ENCODE measurements around the gene HES3. TPM values are rescaled to one million over a fixed set of nuclear protein-coding genes. Genes with fewer than 3 reads are reported as not detected.

Gene HES3
- total RNA-seq, 1 donor from 2014 or later = not detected

DNA sequence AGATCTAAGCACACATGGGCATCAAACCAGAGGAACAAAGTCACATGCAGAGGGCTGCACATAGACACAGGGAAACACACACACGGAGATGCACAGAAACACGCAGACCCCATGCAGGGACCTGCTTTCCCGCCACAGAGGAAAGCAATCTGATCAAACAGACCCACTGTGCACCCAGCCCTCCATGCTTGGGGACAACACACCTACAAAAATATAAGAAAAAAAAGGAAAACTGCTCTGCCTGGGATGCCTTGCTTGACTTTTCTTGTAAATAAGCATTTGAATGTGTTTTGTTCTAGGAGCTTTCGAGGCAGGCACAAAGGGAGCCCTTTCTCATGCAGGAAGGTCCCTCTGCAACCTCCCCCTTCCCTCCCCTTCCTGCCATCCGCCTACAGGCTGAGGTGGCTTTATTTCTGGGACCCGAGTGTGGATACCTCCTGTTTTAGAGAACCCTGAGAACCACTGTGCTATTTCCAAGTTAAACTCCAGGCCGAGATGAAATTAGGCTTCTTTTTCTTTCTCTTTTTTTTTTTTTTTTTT lies 4.7 kb upstream of the HES3 start:
- TF ChIP-seq, protein P1, sequence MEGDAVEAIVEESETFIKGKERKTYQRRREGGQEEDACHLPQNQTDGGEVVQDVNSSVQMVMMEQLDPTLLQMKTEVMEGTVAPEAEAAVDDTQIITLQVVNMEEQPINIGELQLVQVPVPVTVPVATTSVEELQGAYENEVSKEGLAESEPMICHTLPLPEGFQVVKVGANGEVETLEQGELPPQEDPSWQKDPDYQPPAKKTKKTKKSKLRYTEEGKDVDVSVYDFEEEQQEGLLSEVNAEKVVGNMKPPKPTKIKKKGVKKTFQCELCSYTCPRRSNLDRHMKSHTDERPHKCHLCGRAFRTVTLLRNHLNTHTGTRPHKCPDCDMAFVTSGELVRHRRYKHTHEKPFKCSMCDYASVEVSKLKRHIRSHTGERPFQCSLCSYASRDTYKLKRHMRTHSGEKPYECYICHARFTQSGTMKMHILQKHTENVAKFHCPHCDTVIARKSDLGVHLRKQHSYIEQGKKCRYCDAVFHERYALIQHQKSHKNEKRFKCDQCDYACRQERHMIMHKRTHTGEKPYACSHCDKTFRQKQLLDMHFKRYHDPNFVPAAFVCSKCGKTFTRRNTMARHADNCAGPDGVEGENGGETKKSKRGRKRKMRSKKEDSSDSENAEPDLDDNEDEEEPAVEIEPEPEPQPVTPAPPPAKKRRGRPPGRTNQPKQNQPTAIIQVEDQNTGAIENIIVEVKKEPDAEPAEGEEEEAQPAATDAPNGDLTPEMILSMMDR (IDR thresholded peaks at IDR 0.05; ENCODE audit: insufficient read depth, low read length, poor library complexity, severe bottlenecking) = no peak
- no peak overlapping the region for H3K4me3 ChIP-seq (ENCODE audit: low read depth, low read length)
- DNase-seq (ENCODE audit: low read depth) = no peak
- peaks cover 49% of the 10 kb centered on the region for H3K27me3 ChIP-seq (ENCODE audit: control insufficient read depth, insufficient read depth, low read length)
- no peaks in the 10 kb centered on the region for H3K36me3 ChIP-seq (ENCODE audit: control insufficient read depth, insufficient read depth, low read length)

DNA sequence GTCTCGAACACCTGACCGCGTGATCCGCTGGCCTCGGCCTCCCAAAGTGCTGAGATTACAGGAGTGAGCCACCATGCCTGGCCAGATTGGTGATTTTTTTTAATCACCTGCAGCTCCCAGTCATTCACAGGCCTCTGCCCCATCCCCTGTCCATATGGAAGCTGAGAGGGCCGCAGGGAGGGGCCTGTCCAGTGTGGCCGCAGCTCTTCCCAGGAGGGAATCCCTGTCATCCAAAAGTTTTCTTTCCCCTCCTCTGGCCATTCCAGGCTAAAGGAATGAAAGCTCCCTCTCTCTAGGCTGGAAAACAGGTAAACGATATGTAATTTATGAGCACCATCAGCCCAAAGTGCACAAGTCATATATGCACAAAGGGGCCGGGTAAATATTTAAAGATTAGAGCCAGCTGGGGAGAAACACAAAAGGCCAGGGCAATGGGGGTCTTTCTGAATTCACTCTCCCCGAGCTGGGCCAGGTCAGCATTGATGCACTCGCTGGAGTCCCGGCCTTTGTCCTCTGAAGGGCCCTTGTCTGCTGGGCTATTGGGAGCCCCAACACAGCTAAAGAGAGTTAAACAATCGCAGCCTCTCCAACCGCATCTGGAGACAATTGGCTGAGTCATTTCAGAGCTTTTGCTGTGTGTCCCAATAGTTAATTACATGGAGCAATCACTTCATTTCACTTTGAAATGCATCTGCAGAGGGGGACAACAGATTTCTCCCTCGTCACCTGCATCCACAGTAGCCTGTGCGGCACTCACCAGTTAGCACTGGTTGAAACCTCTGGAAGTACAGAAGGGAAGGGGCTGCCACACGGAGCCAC lies 3.8 kb upstream of the HES3 start:
- H3K36me3 ChIP-seq (ENCODE audit: control insufficient read depth, insufficient read depth, low read length) = no peaks in the 10 kb centered on the region
- no peak for DNase-seq (ENCODE audit: low read depth)
- TF ChIP-seq, protein P1 (IDR thresholded peaks at IDR 0.05; ENCODE audit: insufficient read depth, low read length, poor library complexity, severe bottlenecking) = no peak
- peaks cover 55% of the 10 kb centered on the region for H3K27me3 ChIP-seq (ENCODE audit: control insufficient read depth, insufficient read depth, low read length)
- H3K4me3 ChIP-seq (ENCODE audit: low read depth, low read length) = no peak overlapping the region

DNA sequence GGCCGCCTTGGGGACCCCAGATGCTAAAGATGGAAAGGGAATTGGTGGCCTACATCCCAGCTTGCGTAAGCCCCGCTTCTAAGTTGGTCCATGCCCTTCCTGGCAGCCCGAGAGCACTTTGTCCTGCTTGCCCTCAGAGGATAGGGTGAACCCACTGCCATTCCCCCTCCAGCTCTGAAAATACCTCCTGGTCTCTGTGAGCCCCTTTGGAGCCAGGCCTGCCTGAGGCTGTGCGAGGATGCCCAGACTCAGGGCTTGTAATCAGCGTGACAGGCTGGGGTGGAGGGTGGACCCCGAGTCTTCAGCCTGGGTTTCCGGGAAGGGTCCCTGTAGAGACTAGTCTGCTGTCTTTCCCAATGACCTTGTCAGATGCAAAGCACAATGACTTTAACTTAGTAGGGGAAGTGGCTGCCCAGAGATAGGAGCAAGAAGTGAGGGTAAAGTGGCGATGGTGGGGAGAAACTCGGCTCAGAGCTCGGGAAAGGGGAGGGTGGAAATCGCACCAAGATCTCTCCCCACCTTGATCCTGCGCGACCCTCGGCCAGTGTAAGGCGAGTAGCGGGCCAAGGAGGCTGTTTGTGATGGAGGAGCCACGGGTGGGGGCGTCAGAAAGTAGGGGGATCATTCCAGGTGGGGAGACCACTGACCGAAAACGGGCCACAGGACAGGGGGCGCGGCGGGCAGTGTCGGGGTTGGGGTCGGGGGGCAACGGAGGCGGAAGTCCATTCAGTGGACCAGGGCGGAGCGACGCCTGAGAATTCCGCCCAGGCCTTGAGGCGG lies 2.7 kb upstream of the HES3 start:
- DNase-seq (ENCODE audit: low read depth) = no peak
- no peak overlapping the region for H3K4me3 ChIP-seq (ENCODE audit: low read depth, low read length)
- H3K36me3 ChIP-seq (ENCODE audit: control insufficient read depth, insufficient read depth, low read length) = no peaks in the 10 kb centered on the region
- peaks cover 66% of the 10 kb centered on the region for H3K27me3 ChIP-seq (ENCODE audit: control insufficient read depth, insufficient read depth, low read length)
- TF ChIP-seq, protein P1 (IDR thresholded peaks at IDR 0.05; ENCODE audit: insufficient read depth, low read length, poor library complexity, severe bottlenecking) = no peak

DNA sequence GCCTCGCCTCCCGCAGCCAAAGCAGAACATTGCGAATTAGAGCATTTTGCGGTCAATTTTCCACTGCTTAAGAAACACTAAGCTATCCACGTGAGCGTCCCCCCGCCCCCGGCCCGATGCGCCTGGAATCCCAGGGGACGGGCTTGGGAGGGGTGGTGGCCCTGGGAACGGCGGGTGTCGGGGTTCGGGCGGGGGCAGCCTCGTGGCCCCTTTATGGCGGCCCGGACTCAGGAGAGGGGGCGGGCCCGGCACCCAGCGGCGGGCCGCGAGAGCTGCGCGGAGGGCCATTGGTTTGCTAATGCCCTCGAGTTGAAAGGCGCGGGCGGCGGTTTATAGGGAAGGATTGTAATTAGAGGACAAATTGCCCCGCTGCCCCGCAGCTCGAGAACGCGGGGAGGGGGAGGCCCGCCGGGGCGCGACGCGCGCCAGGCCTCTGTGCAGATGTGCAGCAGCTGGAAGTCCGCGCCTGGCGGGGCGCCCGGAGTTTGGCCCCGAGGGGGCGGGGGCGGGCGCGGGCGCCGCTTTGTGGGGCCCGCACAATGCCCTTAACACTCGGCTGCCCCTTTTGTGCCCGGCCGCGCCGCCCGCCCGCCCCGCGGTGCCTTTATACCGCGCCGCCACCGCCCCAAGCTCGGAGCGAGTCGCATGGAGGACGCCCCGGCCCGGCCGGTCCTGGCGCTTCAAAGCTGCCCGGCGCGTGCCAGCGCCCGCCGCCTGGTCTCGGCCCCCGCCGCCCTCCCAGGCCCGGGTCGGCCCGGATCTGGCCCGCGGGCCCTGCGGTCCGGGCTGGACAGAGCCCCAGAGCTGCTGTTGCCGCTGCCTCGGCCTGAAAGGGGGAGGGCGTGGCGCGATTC lies 1.9 kb upstream of the HES3 start:
- H3K4me3 ChIP-seq (ENCODE audit: low read depth, low read length) = no peak overlapping the region

More for the DNA sequence above, 1.9 kb upstream of the HES3 start:
- no peak for DNase-seq (ENCODE audit: low read depth)
- H3K27me3 ChIP-seq (ENCODE audit: control insufficient read depth, insufficient read depth, low read length) = peaks cover 71% of the 10 kb centered on the region
- H3K36me3 ChIP-seq (ENCODE audit: control insufficient read depth, insufficient read depth, low read length) = no peaks in the 10 kb centered on the region
- TF ChIP-seq, protein P1 (IDR thresholded peaks at IDR 0.05; ENCODE audit: insufficient read depth, low read length, poor library complexity, severe bottlenecking) = no peak

All from kidney epithelial cell (primary cell).